ENCODE results near the gene KLF3.
A peak's percentile ranks its signal among the peaks of the same experiment; 100 is the strongest.

KLF3 gene

GRCh38 chr4:38659346-38659745 lies 4.7 kb upstream of the KLF3 start:
- no peak for DNase-seq

- no peak for DNase-seq
Observed at GRCh38 chr4:38660838-38661237, 3.2 kb upstream of the KLF3 start.

DNA sequence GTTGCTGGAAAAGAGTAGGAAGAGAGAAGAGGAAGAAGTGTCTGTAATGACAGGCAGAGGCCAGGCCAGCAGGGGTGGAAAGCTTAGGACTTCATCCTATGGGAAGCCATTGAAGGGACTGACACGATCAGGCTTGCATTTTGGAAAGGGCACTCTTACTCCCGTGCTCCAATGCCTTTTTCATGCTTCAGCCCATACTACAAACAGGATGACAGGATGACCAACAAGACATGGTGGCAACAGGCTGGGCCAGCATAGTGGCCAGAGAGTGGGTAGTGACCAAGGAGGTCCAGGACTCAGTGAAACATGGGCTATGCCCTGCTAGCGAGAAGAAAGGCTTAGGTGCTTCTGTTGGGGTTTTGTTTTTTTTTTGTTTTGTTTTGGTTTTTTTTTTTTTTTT lies 2.6 kb upstream of the KLF3 start:
- DNase-seq, result no peak

DNA sequence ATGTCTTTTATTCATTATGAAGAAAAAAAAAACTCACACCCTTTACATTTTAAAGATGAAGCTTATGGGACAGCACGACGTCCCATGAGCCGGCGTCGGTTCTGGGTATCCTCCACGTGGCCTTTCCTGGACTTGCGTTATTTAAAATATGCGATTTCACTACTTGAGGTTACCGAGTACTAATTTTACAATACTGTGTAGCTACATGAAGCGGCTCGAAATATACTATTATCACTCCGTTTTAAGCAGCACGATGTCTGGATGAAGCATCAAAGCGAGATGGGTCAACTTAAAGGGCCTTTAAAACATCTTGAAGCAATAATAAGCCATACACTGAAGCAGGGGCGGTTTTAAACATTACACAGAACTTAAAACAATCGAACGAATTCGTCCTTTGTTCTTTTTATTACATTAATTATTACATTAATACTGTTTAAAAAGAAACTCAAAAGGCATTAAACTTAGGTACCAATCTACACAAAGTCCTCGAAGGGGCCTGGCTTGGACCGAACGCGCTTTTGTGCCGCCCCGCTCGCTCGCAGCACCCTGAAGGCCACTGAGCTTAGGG lies 1.4 kb upstream of the KLF3 start:
- no peak for DNase-seq

GRCh38 chr4:38663090-38663800 lies 754 bp upstream of the KLF3 start:
- DNase-seq, result no peak

DNA sequence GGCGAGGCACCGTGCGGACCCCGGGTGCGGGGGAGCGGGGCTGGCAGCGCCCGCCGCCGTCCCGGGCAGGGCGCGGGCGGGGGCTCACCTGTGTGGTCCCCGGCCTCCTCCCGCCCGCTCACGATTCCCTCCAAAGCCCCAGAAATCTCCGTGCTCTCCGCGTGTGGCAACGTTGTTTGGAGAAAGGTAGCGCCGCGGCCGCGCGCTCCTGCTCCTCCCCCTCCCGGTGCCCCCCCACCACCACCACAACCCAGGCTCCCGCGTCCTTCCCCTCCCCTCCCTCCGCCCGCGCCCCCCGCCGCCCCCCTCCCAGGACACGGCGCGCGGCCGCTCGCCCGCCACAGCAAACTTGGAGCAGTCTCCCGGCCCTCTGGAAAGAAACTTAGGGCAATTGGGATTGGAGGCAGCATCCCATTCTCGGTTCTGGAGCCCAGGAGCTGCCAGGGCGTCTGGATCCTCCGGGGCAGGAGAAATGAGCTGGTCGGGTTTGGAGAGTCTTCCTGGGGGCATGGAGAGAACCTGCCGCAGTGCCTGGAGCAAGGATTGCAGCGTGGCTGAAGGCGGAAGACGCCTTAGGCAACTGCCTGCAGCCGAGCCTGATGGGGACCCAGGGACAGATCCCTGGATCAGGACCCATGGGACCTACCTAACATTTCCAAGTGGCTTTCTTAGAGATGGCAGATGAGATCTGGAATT lies 855 bp downstream of the KLF3 start:
- peak; percentile 84 for DNase-seq

- no peak for DNase-seq
Observed at GRCh38 chr4:38665551-38666411, 1.8 kb downstream of the KLF3 start.

- no peak for DNase-seq
Observed at GRCh38 chr4:38666766-38667084, 2.7 kb downstream of the KLF3 start.

DNA sequence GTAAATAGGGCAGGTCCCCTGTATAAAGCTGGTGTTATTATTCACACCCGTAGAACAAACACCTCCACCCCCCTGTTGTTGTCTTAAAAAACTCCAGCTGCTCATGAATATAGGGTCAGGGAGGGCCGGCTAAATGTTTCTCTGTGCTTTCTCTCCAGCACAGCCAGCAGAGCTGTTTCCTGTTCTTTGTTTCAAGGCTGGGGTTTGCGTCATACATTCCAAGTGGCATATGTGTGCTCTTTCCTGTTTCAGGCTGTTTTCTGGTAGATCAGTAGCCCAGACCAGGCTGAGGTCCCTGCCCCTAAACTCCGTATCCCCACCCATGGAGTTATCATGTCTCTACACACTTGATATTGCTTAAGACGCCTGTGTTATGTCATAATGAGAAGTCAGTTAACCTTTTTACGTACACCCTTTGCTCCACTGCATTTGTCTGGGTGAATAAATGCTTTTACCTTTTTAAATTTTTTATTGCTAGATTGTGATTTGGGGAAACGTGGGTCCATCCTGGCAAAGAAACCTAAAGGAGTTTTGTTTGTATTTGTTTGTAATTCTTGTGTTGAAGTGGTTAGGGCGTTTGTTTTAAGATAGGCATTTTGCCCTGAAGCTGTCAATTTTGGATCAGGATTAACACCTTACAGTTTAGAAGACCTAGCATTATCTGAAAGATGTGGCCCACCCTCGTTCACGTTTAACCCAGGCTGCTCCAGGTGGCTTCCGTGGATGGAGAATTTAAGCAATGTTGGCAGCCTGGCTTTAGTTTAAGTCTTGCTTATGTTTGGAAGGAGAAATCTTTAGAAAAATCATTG lies 3.3 kb downstream of the KLF3 start:
- DNase-seq, result peak; percentile 97

DNA sequence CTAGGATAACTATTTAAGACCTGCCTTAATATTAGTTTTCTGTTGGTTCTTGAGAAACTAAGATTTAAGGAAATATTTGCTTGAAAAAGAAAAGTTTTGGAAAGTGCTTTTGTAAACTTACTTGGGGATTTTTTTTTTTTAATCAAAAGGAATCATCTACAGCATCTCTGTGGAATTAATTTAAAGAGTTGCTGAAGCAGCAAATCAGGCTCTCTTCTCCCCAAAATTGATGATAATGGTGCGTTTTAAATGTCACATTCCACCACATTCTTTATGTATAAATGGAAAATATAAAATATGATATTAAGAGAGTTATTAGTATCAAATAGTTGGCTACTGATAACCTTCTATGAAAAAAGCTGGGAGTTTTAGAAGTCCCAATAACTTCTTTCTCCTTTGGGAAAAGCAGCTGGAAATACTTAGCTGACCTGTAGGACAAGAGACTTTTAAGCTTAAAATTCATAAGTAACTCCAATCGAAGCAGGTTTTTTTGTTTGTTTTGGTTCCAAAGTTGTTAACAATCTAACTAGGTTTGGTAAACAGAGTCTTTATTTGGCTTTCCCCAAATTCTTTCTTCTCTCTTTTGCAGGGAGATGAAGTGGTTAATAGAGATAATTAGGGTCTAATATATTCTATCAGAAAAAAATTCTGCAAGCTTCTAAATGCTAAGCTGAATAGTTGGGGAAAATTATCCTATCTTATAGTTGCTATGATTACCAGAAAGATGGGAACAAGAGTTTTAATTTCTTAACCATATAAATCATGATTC lies 4.4 kb downstream of the KLF3 start:
- no peak for DNase-seq

DNA sequence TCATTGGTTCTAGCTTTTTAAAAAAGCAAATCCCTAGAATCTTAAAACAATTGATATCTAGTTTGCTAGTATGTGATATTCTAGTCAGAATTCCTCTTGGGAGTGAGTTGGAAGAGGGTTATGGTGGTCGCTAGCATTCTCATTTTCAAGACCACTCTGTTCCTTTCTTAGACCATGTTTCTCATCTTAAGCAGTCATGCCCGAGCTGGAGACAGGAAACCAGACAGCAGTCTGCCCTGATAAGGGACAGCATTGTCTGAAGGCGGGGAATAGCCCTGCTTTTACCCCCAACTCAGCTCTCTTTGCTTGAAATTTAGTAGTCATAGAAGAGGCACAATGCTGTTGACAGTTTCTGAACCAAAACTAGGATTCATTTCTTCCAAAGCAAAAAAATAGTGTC lies 5.2 kb downstream of the KLF3 start:
- DNase-seq, result peak; percentile 74

GRCh38 chr4:38670109-38670901 lies 6.3 kb downstream of the KLF3 start:
- no peak for DNase-seq

DNA sequence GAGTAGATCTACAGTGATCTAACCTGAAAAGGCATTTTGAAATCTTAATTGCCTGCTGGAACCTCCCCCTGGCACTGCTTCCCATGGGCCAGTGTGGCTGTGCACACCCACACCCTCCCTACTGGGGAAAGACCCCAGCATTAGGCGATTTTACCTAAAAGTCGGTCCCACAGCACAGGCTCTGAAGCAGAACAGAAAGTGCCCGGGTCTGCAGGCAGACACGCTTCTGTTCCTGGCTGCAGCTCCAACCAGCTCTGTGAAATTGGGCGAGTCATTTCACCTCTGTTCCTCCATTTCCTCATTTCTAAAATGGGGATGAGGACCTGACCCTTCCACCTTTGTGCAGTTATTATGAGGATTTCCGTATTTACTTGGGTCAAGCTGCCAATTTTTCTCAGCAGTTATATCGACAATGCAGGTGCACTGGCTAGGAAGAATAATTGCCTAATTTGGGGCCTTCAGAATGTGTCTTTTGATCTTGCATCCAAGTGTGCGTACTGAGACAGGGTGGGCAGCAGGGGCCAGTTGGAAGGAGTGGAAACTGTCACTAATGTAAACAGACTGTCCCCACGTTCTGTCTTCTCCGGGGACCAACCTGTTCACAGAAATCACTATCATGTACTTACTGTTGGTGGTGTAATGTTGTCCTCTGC lies 7.1 kb downstream of the KLF3 start:
- DNase-seq, result no peak

DNA sequence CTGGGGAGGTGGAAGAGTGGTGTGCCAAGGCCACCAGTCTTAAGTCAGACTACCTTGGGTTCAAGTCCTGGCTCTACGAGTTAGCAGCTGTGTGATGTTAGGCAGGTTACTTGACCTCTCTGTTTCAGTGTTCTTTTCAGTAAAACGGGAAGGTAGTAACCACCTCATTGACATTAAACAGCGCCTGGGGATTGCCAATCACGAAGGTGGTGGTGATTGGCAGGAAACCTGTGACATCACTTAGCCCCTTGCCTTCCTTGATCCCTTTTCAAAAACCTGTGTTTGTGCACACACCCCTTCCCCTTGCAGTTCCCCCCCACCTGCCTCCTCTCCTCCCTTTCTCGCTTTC lies 7.6 kb downstream of the KLF3 start:
- DNase-seq, result no peak

GRCh38 chr4:38672074-38672396 lies 8.0 kb downstream of the KLF3 start:
- DNase-seq, result no peak

GRCh38 chr4:38672397-38673129 lies 8.6 kb downstream of the KLF3 start:
- DNase-seq, result peak; percentile 62

GRCh38 chr4:38673130-38673978 lies 9.4 kb downstream of the KLF3 start:
- DNase-seq, result no peak

DNA sequence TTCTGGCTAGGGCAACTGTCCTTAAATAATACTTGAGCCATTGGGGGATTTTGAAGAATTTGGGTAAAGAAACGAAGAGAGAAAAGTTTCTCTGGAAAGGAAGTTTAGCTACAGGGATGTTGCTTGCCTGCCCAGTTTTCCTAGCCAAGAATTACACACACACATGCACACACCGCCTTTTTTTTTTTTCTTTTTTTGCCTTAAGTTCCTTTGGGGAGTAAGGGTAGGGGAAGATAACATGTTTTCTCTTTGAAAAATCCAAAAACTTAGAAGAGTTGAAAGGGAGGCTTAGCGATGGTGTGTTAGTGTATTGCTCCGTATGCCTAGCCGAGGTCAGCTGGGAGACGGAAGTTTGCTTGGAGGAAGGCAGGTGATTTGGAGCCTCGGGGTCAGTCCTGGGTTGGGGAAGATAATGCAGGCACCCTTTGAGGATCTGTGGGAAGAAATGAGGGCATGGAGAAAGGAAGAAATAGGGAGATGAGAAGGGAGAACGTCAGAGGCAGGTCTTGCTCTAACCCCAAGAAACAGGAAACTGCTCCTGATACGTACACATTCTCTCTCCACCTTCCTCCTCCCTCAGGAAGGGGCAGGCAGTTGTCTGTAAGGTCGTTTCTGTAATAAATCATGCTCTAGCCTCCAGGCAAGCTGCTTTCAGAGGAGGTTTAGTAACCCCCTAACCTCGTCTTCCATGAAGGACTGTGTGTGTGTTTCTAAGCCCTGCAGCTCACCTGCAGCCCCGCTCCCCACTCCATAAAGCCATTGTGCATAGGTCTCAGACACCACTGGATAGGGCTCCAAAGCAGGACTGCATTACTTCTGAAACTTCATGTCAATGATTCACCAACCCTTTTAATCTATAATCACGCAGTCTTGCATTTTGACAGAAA lies 10.5 kb downstream of the KLF3 start:
- DNase-seq, result peak; percentile 87
